ENCODE data around the gene CDC42BPG. TPM values are rescaled to one million over a fixed set of nuclear protein-coding genes. Genes with fewer than 3 reads are reported as not detected.
A peak's percentile ranks its signal among the peaks of the same experiment; 100 is the strongest.

The CDC42BPG gene
- total RNA-seq, 2 donors from 2014 or later = 17.2 to 24.0 TPM

DNA sequence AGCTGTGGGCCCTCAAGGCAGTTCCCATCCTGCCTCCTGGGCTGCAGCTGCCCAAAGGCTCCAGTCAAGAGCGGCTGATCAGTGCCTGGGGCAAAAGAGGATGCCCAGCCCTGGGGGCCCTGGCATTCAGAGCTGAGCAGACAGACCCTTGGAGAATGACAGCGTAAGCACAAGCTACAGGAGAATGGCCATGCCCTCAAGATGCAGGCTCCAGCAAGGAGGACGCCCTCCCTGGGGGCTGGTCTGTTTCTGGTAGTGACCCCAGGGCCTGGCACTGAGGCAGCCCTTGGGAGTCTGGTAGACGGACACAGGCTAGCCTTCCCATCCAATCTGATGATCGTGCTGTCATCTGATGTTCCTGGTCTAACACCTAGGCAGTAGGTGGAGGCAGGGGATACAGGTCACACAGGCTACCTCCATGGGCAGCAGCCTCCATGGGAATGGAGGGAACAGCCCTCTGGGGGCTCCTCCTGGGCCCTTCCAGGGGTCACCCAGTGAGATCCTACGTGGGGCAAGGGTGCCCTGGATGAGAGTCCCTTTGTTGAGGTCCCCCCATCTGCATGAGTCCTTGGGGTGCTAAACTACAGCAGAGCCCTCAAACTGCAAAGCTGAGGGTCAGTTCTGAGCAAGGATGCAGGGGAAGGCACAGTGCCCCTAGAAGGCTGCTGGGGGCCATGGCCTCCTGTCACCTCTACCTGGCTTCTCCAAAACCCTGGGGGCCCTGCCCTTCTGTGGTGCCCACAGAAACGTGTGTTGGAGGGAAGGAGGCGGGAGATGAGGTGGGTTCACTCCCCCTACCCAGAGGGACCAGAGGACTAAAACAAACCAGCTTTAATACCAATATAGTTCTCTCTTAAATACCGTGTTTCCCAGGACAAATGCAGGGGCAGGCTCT is 55.9 kb downstream of the CDC42BPG start:
- TF ChIP-seq POLR2AphosphoS5 (IDR thresholded peaks at IDR 0.05) (no peak), POLR2A (IDR thresholded peaks at IDR 0.05) (no peak), CTCF (IDR thresholded peaks at IDR 0.05) (no peak)
- H3K27ac ChIP-seq = no peak overlapping the region
- WGBS = 79% methylated on average over 9 of the region's 9 CpGs
- intact Hi-C loops (cut with DNase I) = no loop called here
- no peaks in the 10 kb centered on the region for H3K36me3 ChIP-seq
- H3K4me3 ChIP-seq = no peak overlapping the region
- no peak for DNase-seq (ENCODE audit: low spot score)
- no peaks in the 10 kb centered on the region for H3K27me3 ChIP-seq (replicated peaks; ENCODE audit: insufficient read depth)
- no peaks in the 10 kb centered on the region for H3K9me3 ChIP-seq
- no peaks in the 10 kb centered on the region for H3K4me1 ChIP-seq (replicated peaks)

GRCh38 chr11:64787526-64788320 is 56.7 kb downstream of the CDC42BPG start:
- intact Hi-C loops (cut with DNase I) = no loop called here
- H3K4me3 ChIP-seq = no peak overlapping the region
- DNase-seq (ENCODE audit: low spot score) = peak; percentile 50

GRCh38 chr11:64786308-64786707 is 58.1 kb downstream of the CDC42BPG start:
- WGBS = 87% methylated on average over 10 of the region's 10 CpGs
- Histone ChIP-seq H3K4me1 (replicated peaks) (no peaks in the 10 kb centered on the region), H3K9me3 (no peaks in the 10 kb centered on the region), H3K4me3 (no peak overlapping the region), H3K36me3 (no peaks in the 10 kb centered on the region), H3K27ac (no peak overlapping the region), H3K27me3 (replicated peaks; ENCODE audit: insufficient read depth) (no peaks in the 10 kb centered on the region)
- TF ChIP-seq POLR2AphosphoS5 (IDR thresholded peaks at IDR 0.05) = no peak
- no peak for TF ChIP-seq POLR2A (IDR thresholded peaks at IDR 0.05)
- no peak for TF ChIP-seq CTCF (IDR thresholded peaks at IDR 0.05)
- intact Hi-C loops (cut with DNase I) = no loop called here
- DNase-seq (ENCODE audit: low spot score) = no peak

More at GRCh38 chr11:64787526-64788320, 56.7 kb downstream of the CDC42BPG start:
- Histone ChIP-seq H3K4me1 (replicated peaks) (no peaks in the 10 kb centered on the region), H3K27ac (no peak overlapping the region), H3K27me3 (replicated peaks; ENCODE audit: insufficient read depth) (no peaks in the 10 kb centered on the region), H3K9me3 (no peaks in the 10 kb centered on the region), H3K36me3 (no peaks in the 10 kb centered on the region)
- 47% methylated on average over 15 of the region's 15 CpGs for WGBS
- TF ChIP-seq CTCF (IDR thresholded peaks at IDR 0.05) (peak; percentile 31 to 70 (median 56)), POLR2AphosphoS5 (IDR thresholded peaks at IDR 0.05) (no peak)

DNA sequence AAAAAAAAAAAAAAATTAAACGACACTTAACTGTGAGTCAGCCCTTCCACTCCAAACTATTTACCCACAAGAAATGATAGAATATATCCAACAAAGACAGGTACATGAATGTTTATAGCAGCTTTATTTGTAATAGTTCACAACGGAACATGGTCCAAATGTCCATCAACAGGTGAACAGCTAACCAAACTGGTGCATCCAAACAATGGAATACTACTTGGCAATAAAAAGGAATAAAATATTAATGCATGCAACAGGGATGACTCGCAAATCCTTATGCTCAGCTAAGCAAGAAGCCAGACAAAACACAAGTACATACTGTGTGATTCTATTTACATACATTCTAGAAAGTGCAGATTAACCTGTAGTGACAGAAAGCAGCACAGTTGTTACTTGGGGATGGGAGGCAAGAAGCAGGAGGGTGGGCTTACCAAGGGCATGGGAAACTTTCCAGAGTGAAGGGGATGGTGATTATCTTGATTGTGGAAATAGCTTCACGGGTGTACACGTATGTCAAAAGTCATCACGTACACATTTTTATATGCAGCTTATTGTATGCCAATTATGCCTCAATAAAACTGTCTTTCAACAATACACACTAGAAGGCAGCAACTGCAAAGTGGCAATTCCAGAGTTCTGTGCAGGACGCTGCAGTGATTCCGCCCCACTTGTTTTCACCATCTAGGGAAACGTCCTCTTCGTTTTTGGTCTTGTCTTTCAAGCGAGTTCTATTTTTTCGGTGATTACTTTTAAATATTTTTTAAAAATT is 59.5 kb downstream of the CDC42BPG start:
- Histone ChIP-seq H3K27me3 (replicated peaks; ENCODE audit: insufficient read depth) (no peaks in the 10 kb centered on the region), H3K9me3 (no peaks in the 10 kb centered on the region), H3K4me3 (no peak overlapping the region), H3K4me1 (replicated peaks) (no peaks in the 10 kb centered on the region), H3K27ac (no peak overlapping the region), H3K36me3 (no peaks in the 10 kb centered on the region)
- 67% methylated on average over 12 of the region's 12 CpGs for WGBS
- DNase-seq (ENCODE audit: low spot score) = no peak
- intact Hi-C loops (cut with DNase I) = no loop called here
- TF ChIP-seq CTCF (IDR thresholded peaks at IDR 0.05) = no peak
- no peak for TF ChIP-seq POLR2AphosphoS5 (IDR thresholded peaks at IDR 0.05)
- TF ChIP-seq POLR2A (IDR thresholded peaks at IDR 0.05) = no peak
